Spinal cord (tissue), 10 donors: ENCODE measurements around the gene NOS3. TPM values are rescaled to one million over a fixed set of nuclear protein-coding genes. Genes with fewer than 3 reads are reported as not detected.

ENCODE experiments used
- DNase-seq, 6 donors: peaks; one replicate each; pipeline versions ENCODE4 v3.0.0 to v3.0.0-alpha.2; 2013 to 2015; ENCODE audit warnings: low spot score in 6 of 6, low read depth in 4 of 6
- H3K27ac ChIP-seq: one replicate; pipeline ENCODE4 v1.5.1; 2013; ENCODE audit warnings: low read depth, low read length, control low read depth
- H3K27me3 ChIP-seq: one replicate; pipeline ENCODE4 v1.6.1; 2013; ENCODE audit warnings: low read length; ENCODE audit not compliant: control insufficient read depth, insufficient read depth
- H3K36me3 ChIP-seq: one replicate; pipeline ENCODE4 v1.6.1; 2013; ENCODE audit warnings: low read length; ENCODE audit not compliant: control insufficient read depth, insufficient read depth
- H3K4me1 ChIP-seq: one replicate; pipeline ENCODE4 v1.6.1; 2013; ENCODE audit warnings: low read length; ENCODE audit not compliant: control insufficient read depth, insufficient read depth
- H3K4me3 ChIP-seq: one replicate; pipeline ENCODE4 v1.5.1; 2013; ENCODE audit warnings: low read depth, low read length, control low read depth
- H3K9me3 ChIP-seq: one replicate; pipeline ENCODE4 v1.6.1; 2013; ENCODE audit warnings: low read length; ENCODE audit not compliant: control insufficient read depth, insufficient read depth
- WGBS: methylation state at CpG from one replicate; pipeline ENCODE4 v1.1.5; 2013; ENCODE audit warnings: missing lambda C conversion rate; ENCODE audit not compliant: insufficient coverage; 5-methylcytosine and 5-hydroxymethylcytosine counted together
- polyA plus RNA-seq, 2 donors: library from polyadenylated mRNA; unstranded; fragments of 120-200 nt; gene quantifications; one replicate each; pipeline ENCODE4 v1.2.1, GENCODE V29; 2013; ENCODE audit not compliant: insufficient read length in 2 of 2
- total RNA-seq, 2 donors: library from RNA; depleted of rRNA in 1 of 2; stranded (reverse); fragments of 120-200 nt in 1 of 2; fragments of >200 nt in 1 of 2; gene quantifications; one replicate each; pipeline versions ENCODE4 v1.2.3 to v1.2.4, GENCODE V29; 2013 to 2014
- donor health status: healthy.

NOS3 gene
- total and polyA plus RNA-seq, 4 donors: 2.4 to 13.4 (median 9.3) TPM

DNA sequence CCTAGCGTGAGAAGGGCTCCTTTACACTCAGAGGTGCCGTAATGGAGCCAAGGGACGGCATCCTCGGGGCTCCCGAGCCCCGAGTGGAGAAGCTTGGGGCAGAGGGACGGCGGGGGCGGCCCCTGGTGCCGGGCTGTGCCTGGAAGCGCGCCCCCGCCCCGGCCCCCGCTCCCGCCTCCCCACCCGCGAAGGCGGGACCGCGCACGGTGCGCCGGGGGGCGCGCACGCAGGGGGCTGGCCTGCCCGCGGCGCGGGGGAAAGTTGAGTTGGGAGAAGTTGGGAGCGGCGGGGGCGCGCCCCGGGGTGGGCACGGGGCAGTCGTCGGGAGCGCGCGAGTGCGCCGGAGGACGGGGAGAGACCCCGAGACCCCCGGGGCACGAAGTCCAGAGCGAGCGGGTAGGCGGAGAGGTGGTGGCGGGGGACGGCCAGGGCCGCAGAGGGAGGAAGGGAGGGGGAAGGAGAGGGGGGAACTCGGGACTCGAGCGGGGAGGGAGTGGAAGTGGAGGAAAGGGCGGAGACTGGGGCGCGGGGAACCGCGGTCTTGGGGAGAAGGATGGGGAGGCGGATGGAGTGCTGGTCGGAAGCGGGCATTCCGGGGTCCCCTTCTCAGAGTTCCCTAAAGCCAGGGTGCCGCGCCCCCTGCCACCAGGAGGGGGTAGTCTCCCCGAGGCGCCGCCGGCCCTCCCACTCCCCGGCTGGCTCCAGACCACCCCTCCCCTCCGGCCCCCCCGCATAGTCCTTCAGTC lies 68.7 kb downstream of the NOS3 start, which contains the start of gene SLC4A2:
TSS of gene SLC4A2 (plus strand) at position 223 of the 746 bp plus-strand sequence. CDS start 2,399 bp downstream, outside the sequence.
- H3K27me3 ChIP-seq: peaks cover 2% of the 10 kb centered on the region
- no peaks in the 10 kb centered on the region for H3K9me3 ChIP-seq
- peak within 1 kb of the TSS; percentile 99 for H3K27ac ChIP-seq
- peaks cover 31% of the 10 kb centered on the region for H3K36me3 ChIP-seq
- H3K4me3 ChIP-seq: peak within 1 kb of the TSS; percentile 82
- 0% methylated on average over 71 of the region's 75 CpGs for WGBS
- peaks cover 71% of the 10 kb centered on the region for H3K4me1 ChIP-seq
- peak in 3 of 6 donors; percentile 69 to 94 (median 84) for DNase-seq

- Histone ChIP-seq H3K9me3 (no peaks in the 10 kb centered on the region), H3K4me1 (peaks cover 71% of the 10 kb centered on the region), H3K4me3 (peak overlapping the region; percentile 78), H3K27ac (peak overlapping the region; percentile 85), H3K27me3 (peaks cover 2% of the 10 kb centered on the region), H3K36me3 (peaks cover 31% of the 10 kb centered on the region)
- 0% methylated on average over 17 of the region's 17 CpGs for WGBS
- no peak for DNase-seq
Measured at GRCh38 chr7:151060113-151060415, 69.2 kb downstream of the NOS3 start.

DNA sequence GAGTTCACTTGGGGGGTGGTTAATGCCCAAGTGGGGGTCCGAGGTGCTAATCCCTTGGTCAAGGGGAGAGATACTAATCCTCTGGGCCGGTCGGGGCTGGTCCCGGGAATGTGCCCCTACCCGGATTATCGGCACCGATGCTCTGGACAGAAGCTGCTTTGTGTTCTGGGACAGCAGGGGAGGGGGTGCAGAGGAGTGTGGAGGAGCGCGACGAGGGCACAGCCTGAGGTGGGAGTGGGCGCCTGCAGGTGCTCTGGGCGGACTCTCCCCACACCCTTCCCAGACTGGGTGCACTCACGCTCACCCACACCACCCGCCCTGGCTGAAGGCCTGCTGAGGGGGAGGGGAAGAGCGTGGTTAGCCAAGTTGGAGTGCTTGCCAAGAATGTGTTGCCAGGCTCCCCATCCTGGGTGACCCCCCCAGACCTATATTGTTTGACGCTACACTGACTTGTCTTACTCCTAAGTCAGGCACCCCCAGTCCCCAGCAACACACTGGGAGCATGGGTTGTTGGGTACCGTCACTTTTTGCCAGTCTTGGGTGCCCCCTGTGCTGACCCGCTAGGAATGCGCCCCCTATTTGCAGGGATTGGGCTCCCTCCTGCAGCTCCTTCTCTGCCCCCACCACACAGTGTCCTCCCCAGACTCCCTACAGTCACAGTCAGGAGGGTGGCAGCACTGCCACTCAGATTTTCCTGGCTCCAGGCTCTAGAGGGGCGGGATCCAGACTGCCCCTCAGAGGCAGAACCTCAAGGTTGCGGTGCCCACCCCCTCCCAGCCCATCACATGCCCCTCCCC lies 69.8 kb downstream of the NOS3 start:
- 24% methylated on average over 5 of the region's 21 CpGs for WGBS
- Histone ChIP-seq H3K4me3 (peak overlapping the region; percentile 78), H3K36me3 (peaks cover 31% of the 10 kb centered on the region), H3K4me1 (peaks cover 69% of the 10 kb centered on the region), H3K27ac (peak overlapping the region; percentile 85), H3K9me3 (no peaks in the 10 kb centered on the region), H3K27me3 (peaks cover 2% of the 10 kb centered on the region)
- DNase-seq: peak in 2 of 6 donors; percentile 51 to 59

DNA sequence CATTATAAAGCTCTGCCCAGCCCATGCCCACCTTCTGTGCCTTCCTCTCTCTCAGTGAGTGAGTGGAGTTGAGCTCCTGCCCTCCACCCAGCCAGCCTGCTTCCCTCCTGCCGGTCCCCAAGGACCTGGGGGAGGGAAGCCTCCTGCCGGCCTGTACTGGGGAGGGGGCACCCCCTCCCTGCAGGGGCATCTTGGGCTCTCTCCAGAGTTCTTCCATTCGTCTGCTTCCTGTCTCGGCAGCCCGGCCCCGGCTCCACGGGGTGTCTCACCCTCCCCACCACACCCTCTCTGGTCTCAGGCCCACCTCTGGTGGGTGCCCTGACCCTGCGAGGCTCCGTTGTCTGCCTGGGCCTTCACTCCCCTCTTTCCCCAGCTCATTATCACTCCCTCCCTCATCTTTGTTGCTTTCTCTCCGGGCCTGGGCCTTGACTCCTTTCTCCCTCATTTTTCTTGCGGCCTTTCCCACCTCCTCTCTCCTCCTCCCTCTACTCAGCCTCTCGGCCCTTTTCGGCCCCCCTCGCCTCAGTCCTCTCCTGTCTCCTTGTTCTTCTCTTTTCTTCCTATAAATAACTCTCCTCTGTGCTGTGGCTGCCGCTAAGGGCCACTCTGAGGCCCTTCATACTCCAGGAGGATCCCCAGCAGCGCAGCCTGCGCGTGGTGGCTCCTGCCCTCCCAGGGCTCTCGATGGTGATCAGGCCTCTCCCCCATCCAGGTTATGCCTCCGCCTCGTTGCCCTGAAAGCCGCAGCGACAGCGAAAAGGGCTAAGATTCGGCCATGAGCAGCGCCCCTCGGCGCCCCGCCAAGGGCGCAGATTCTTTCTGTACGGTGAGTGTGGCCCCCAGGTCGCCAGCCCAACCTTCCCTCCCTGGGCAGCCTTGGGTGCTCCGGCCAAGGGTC lies 70.6 kb downstream of the NOS3 start:
- peaks cover 2% of the 10 kb centered on the region for H3K27me3 ChIP-seq
- H3K27ac ChIP-seq: peak overlapping the region; percentile 61
- peaks cover 62% of the 10 kb centered on the region for H3K4me1 ChIP-seq

GRCh38 chr7:151062111-151062398 lies 71.2 kb downstream of the NOS3 start:
- DNase-seq: no peak
- peaks cover 56% of the 10 kb centered on the region for H3K4me1 ChIP-seq

More for the DNA sequence above, 70.6 kb downstream of the NOS3 start:
- Histone ChIP-seq H3K36me3 (peaks cover 39% of the 10 kb centered on the region), H3K4me3 (peak overlapping the region; percentile 78), H3K9me3 (no peaks in the 10 kb centered on the region)
- DNase-seq: no peak
- 35% methylated on average over 32 of the region's 33 CpGs for WGBS

DNA sequence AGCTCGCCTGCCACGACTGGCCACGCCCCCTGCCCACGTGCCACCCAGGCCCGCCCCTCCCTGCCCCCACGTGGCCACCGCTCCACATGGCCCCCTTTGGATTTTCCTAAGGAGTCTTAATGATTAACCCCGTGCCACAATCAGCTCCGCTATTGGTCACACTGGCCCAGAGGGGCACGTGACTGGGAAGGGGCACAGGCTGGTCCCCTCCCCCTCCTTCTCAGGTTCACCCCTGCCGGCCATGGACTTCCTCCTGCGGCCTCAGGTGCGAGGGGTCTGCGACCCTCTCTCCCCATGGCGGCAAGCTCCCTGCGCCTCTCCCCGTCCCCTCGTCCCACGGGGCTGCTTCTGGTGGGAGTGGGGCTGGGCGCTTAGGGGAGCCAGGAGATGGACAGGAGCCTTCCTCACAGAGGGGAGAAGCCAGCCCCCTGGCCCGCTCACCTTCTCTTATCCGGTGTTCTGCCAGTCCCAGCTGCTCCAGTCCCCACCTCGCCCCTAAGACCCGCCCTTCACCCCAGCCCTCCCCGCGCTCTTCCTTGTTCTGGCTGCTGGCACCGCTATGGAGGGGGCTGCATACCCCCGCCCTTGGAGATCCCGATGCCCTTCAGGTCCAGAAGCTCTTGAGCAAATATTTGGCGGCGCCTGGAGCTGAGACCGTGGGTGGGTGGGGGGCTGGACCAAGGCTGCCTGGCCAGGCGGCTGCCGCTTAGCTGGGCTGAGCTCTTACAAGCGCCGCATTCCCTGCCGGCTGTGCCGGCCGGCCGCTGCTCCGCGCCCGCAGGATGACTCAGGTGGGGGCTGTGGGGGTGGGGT lies 71.8 kb downstream of the NOS3 start:
- peaks cover 50% of the 10 kb centered on the region for H3K4me1 ChIP-seq
- H3K9me3 ChIP-seq: no peaks in the 10 kb centered on the region
- peak in 2 of 6 donors; percentile 35 to 72 for DNase-seq
- WGBS: 21% methylated on average over 23 of the region's 43 CpGs
- peak overlapping the region; percentile 5 for H3K4me3 ChIP-seq
- H3K36me3 ChIP-seq: peaks cover 50% of the 10 kb centered on the region
- H3K27ac ChIP-seq: no peak overlapping the region
- H3K27me3 ChIP-seq: peaks cover 2% of the 10 kb centered on the region

More at GRCh38 chr7:151062111-151062398, 71.2 kb downstream of the NOS3 start:
- Histone ChIP-seq H3K9me3 (no peaks in the 10 kb centered on the region), H3K36me3 (peaks cover 45% of the 10 kb centered on the region), H3K27ac (no peak overlapping the region), H3K4me3 (no peak overlapping the region), H3K27me3 (peaks cover 2% of the 10 kb centered on the region)
- 52% methylated on average over 10 of the region's 11 CpGs for WGBS

- H3K27ac ChIP-seq: no peak overlapping the region
Measured at GRCh38 chr7:151063212-151063561, 72.4 kb downstream of the NOS3 start.

More at GRCh38 chr7:151063212-151063561, 72.4 kb downstream of the NOS3 start:
- peaks cover 55% of the 10 kb centered on the region for H3K36me3 ChIP-seq
- H3K4me3 ChIP-seq: no peak overlapping the region
- H3K9me3 ChIP-seq: no peaks in the 10 kb centered on the region
- DNase-seq: no peak
- WGBS: 39% methylated on average over 10 of the region's 11 CpGs
- H3K4me1 ChIP-seq: peaks cover 47% of the 10 kb centered on the region
- H3K27me3 ChIP-seq: peaks cover 2% of the 10 kb centered on the region
